ENCODE results near the gene AVPR2. TPM values are rescaled to one million over a fixed set of nuclear protein-coding genes. Genes with fewer than 3 reads are reported as not detected.

The AVPR2 gene
- polyA plus RNA-seq, 1 donor from 2014 or later: not detected

GRCh38 chrX:153945956-153946943 lies 41.8 kb downstream of the AVPR2 start:
- no peaks in the 10 kb centered on the region for H3K9me3 ChIP-seq (ENCODE audit: low read length)
- H3K9me2 ChIP-seq (ENCODE audit: insufficient read depth, low read length): no peaks in the 10 kb centered on the region
- H3K9ac ChIP-seq (ENCODE audit: low read length): no peak overlapping the region
- no peaks in the 10 kb centered on the region for H3F3A ChIP-seq (ENCODE audit: insufficient read depth, low read length, poor library complexity, severe bottlenecking)
- no peaks in the 10 kb centered on the region for H3K36me3 ChIP-seq (ENCODE audit: insufficient read depth, low read length)
- TF ChIP-seq MXI1 (conservative IDR thresholded peaks at IDR 0.05; ENCODE audit: poor library complexity, severe bottlenecking) (no peak), REST (IDR thresholded peaks at IDR 0.05; ENCODE audit: borderline replicate concordance) (no peak), RAD21 (conservative IDR thresholded peaks at IDR 0.05) (no peak)
- no peak overlapping the region for H3K4me3 ChIP-seq (ENCODE audit: low read length)
- no peak overlapping the region for H2AFZ ChIP-seq (ENCODE audit: low read depth, low read length)
- no peak overlapping the region for H3K27ac ChIP-seq (ENCODE audit: low read length)
- no peaks in the 10 kb centered on the region for H4K20me1 ChIP-seq (ENCODE audit: insufficient read depth)
- H3K79me2 ChIP-seq (replicated peaks; ENCODE audit: insufficient read depth, low read length): no peaks in the 10 kb centered on the region
- no peaks in the 10 kb centered on the region for H3K27me3 ChIP-seq (ENCODE audit: insufficient read depth, low read depth, low read length)
- H3K4me2 ChIP-seq (ENCODE audit: low read length): no peak overlapping the region

GRCh38 chrX:153947009-153947769 lies 42.7 kb downstream of the AVPR2 start:
- Histone ChIP-seq H2AFZ (ENCODE audit: low read depth, low read length) (no peak overlapping the region), H3K9ac (ENCODE audit: low read length) (no peak overlapping the region), H3K36me3 (ENCODE audit: insufficient read depth, low read length) (no peaks in the 10 kb centered on the region)

More at GRCh38 chrX:153947009-153947769, 42.7 kb downstream of the AVPR2 start:
- Histone ChIP-seq H3K27ac (ENCODE audit: low read length) (no peak overlapping the region), H4K20me1 (ENCODE audit: insufficient read depth) (no peaks in the 10 kb centered on the region), H3K4me3 (ENCODE audit: low read length) (no peak overlapping the region), H3K79me2 (replicated peaks; ENCODE audit: insufficient read depth, low read length) (no peaks in the 10 kb centered on the region), H3K9me3 (ENCODE audit: low read length) (no peaks in the 10 kb centered on the region), H3K27me3 (ENCODE audit: insufficient read depth, low read depth, low read length) (no peaks in the 10 kb centered on the region), H3K4me2 (ENCODE audit: low read length) (no peak overlapping the region), H3F3A (ENCODE audit: insufficient read depth, low read length, poor library complexity, severe bottlenecking) (no peaks in the 10 kb centered on the region), H3K9me2 (ENCODE audit: insufficient read depth, low read length) (no peaks in the 10 kb centered on the region)
- no peak for TF ChIP-seq MXI1 (conservative IDR thresholded peaks at IDR 0.05; ENCODE audit: poor library complexity, severe bottlenecking)
- no peak for TF ChIP-seq TAF1 (IDR thresholded peaks at IDR 0.05; ENCODE audit: low read depth)
- peak; percentile 80 for TF ChIP-seq CTCF (IDR thresholded peaks at IDR 0.05; ENCODE audit: poor library complexity, severe bottlenecking)
- peak; percentile 79 for TF ChIP-seq SMC3 (conservative IDR thresholded peaks at IDR 0.05; ENCODE audit: poor library complexity)
- peak; percentile 70 for TF ChIP-seq RAD21 (conservative IDR thresholded peaks at IDR 0.05)

Data from neural cell (in vitro differentiated cells).